ENCODE results near the gene RIMBP2. TPM values are rescaled to one million over a fixed set of nuclear protein-coding genes. Genes with fewer than 3 reads are reported as not detected.

RIMBP2 gene
- total RNA-seq, 1 donor from 2014 or later: not detected

DNA sequence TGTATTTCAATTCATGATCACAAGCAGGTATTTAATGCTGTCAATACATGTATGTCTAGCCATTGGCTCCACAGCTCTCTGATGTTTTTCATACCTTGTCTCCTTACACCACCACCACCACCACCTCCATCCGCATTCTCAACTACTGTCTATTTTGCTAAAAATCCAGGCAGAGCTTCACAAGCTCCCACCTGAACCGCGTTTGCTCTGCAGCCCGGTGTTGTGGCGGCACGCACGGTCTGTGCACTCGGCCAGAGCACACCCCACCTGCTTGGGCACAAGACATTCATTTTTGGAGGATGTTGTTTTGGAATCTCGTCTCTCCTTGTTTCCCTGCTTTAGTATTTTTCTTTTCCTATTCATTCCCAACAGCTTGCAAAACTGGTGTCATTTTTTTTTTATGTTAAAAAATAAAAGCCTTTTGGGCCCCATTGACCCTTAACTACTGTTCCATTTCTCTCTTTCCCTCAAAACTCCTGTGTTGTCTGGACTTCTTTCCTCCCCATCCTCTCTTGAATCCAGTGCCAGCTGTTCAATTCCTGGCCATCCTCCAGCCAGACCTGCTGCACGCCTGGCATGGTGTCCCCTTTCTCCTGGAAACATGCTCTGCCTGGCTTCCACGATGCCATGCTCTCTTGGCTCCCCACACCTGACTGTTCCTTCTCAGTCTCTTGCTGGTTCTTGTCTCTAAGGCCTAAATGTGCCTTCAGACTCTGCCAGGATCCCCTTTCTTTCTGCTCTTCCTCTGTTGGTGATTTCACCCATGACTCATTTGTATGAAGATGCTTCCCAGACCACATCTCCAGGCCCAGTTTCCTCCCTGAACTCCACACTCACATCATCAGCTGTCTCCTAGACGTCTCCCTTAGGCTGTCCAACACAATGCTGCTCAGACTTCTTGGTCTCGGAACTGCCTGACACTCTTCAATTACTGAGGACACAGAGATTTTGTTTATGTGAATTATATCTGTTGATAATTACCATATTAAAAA is 340.5 kb downstream of the RIMBP2 start:
- intact Hi-C loops (cut with micrococcal nuclease): no loop called here

GRCh38 chr12:130374083-130374482 is 342.0 kb downstream of the RIMBP2 start:
- intact Hi-C loops (cut with micrococcal nuclease): no loop called here

GRCh38 chr12:130372936-130373335 is 343.2 kb downstream of the RIMBP2 start:
- intact Hi-C loops (cut with micrococcal nuclease): no loop called here

GRCh38 chr12:130371296-130371695 is 344.8 kb downstream of the RIMBP2 start:
- intact Hi-C loops (cut with micrococcal nuclease): no loop called here

GRCh38 chr12:130369816-130370215 is 346.3 kb downstream of the RIMBP2 start:
- intact Hi-C loops (cut with micrococcal nuclease): no loop called here

- intact Hi-C loops (cut with micrococcal nuclease): no loop called here
Measured at GRCh38 chr12:130367523-130367922, 348.6 kb downstream of the RIMBP2 start.

DNA sequence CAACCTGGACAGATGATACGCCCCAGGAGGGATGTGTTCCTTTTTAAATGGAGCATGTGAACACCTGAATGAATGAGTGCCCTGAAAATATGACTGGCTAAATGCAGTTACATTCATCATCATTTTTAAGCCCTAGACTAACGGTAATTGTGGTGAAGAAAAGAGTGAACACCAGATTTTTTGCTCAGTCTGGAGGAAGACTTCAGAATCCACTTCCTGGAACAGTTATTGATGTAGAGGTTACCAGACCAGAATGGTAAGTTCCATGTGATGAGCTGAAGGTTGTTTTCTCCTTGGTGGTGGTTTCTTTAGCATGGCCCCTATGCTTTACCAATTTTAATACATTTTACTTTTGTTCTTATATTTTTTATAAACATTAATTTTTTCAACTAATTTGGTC is 349.1 kb downstream of the RIMBP2 start:
- intact Hi-C loops (cut with micrococcal nuclease): no loop called here

DNA sequence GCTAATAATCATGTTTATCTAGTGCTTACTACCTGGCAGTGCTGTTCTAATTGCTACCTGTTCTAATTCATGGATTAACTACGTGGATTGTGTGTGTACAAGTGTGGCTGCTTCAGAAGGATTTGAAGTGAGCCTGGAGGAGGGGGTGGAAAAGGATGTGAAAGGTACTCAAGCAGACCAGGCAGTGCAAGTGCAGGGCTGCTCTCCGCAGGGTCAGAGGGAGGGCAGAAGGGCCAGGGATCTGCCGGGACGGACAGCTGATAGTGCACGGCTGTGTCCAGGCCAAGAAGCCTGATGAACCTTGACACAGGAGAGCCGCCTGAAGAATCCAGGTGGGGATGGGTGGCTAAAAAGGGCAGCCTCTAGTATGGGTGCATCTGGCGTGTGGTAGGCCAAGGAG is 349.9 kb downstream of the RIMBP2 start:
- intact Hi-C loops (cut with micrococcal nuclease): no loop called here

- intact Hi-C loops (cut with micrococcal nuclease): no loop called here
Measured at GRCh38 chr12:130364578-130364977, 351.5 kb downstream of the RIMBP2 start.

GRCh38 chr12:130362060-130362459 is 354.0 kb downstream of the RIMBP2 start:
- intact Hi-C loops (cut with micrococcal nuclease): no loop called here

GRCh38 chr12:130357729-130358330 is 358.3 kb downstream of the RIMBP2 start:
- intact Hi-C loops (cut with micrococcal nuclease): no loop called here

GRCh38 chr12:130357241-130357640 is 358.9 kb downstream of the RIMBP2 start:
- intact Hi-C loops (cut with micrococcal nuclease): no loop called here

GRCh38 chr12:130356222-130356621 is 359.9 kb downstream of the RIMBP2 start:
- intact Hi-C loops (cut with micrococcal nuclease): no loop called here

DNA sequence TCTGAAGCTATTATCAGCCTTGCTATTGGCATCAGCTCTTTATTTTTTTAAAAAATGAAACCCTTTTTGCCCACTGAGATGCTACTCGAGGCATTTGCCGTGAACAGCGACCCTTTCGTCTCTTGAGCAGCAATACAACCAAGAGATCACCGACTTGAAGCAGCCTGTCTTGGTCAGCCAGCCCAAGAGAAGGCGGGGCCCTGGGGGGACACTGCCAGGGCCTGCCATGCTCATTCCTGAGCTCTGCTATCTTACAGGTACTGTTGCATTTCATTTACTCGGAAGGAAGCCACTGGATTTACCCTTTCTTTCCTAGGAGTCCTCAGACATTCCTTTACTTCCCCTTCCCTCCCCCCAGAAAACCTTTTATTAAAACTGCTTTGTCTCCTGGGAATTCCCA is 361.7 kb downstream of the RIMBP2 start:
- intact Hi-C loops (cut with micrococcal nuclease): no loop called here

GRCh38 chr12:130353081-130353480 is 363.0 kb downstream of the RIMBP2 start:
- intact Hi-C loops (cut with micrococcal nuclease): no loop called here

DNA sequence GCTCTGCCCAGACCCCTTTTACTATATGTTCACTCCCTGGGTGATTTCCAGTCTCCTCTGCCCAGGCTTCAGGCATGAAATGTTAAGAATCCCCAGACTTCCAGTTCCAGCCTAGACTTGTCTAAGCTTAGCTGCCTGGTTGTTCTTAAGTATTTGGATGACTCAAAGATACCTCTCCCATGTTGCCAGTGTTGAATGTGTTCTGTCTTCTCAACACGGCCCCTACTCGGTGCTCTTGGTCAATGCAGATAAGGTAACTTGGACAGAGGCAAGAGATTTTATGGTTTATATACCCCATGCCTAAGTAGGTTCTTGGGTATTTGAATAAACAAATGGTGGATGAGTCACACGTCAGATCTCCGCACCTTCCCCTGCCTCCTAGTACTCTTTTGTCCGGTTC is 364.8 kb downstream of the RIMBP2 start:
- intact Hi-C loops (cut with micrococcal nuclease): no loop called here

- intact Hi-C loops (cut with micrococcal nuclease): no loop called here
Measured at GRCh38 chr12:130350715-130351114, 365.4 kb downstream of the RIMBP2 start.

- intact Hi-C loops (cut with micrococcal nuclease): no loop called here
Measured at GRCh38 chr12:130347588-130347987, 368.5 kb downstream of the RIMBP2 start.
